Stimulated activated naive B cell treated with anti-CD40 and anti-IgM and Interleukin-4, amounts not matched to agents 10 μg/mL and 1 μg/mL and 100 μg/mL, for 72 hours (primary cell): ENCODE data around the gene ZNF598.
A peak's percentile ranks its signal among the peaks of the same experiment; 100 is the strongest.

ENCODE experiments used
- ATAC-seq, 2 donors: fragments of 150-1000 bp; cut with Tn5 transposase; replicated peaks; 2 replicates each; pipeline ENCODE4 v1.10.0; 2021; ENCODE audit warnings: moderate library complexity in 1 of 2
- DNase-seq: peaks from one replicate; pipeline ENCODE4 v3.0.0; 2021
- H3K27ac Mint-ChIP-seq: one replicate; pipeline ENCODE4 v1.8.0; 2022; ENCODE audit warnings: mild to moderate bottlenecking, mixed read lengths
- H3K27me3 Mint-ChIP-seq, 2 donors: one replicate each; pipeline ENCODE4 v1.8.0; 2022; ENCODE audit warnings: mixed read lengths in 2 of 2
- H3K36me3 Mint-ChIP-seq, 2 donors: one replicate each; pipeline ENCODE4 v1.8.0; 2022; ENCODE audit warnings: mixed read lengths in 2 of 2, mild to moderate bottlenecking in 1 of 2
- H3K4me1 Mint-ChIP-seq, 2 donors: one replicate each; pipeline ENCODE4 v1.8.0; 2022; ENCODE audit warnings: mixed read lengths in 2 of 2, mild to moderate bottlenecking in 1 of 2
- H3K4me3 Mint-ChIP-seq, 2 donors: one replicate each; pipeline ENCODE4 v1.8.0; 2022; ENCODE audit warnings: mild to moderate bottlenecking in 2 of 2, mixed read lengths in 2 of 2, moderate library complexity in 1 of 2
- H3K9me3 Mint-ChIP-seq, 2 donors: one replicate each; pipeline ENCODE4 v1.8.0; 2022; ENCODE audit warnings: mixed read lengths in 2 of 2, mild to moderate bottlenecking in 1 of 2

The ZNF598 gene

DNA sequence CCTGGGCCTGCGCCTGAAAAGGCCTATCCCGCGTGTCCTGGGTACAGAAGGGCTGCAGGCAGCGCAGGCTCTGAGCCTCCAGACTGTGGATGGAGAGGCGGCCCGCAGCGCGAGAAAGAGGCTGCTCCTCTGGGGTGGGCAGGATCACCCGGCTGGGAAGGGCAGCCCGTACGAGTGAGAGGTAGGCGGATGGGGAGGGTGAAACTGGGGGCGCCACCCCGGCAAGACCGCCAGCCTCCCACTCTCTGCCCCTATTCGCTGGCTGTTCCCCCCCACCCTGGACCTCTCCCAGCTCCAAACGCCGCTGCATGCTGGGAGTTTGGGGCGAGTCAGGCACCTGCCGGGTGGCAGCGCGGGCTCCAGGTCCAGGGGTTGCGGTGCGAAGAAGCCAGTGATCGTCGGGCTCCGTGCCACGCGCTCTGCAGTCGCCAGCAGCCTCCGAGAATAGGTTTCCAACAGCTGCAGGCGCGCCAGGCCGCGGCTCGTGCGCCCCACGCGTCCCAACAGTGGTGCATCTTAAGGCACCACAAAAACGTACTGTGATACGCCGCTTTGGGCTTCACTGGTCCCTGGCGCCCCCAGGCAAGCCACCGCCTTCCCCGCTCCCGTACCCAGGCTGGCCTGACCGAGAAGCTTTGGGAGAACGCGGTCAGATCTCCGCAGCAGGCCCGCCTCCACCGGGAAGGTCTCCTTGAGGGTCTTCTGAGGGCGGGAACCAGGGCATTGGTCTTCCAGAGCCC lies 29.4 kb downstream of the ZNF598 start:
- ATAC-seq = no peak
- H3K4me3 Mint-ChIP-seq = no peak overlapping the region
- DNase-seq = no peak
- peaks cover 30 to 35% of the 10 kb centered on the region in 2 donors for H3K36me3 Mint-ChIP-seq
- H3K27me3 Mint-ChIP-seq = peaks cover 35 to 41% of the 10 kb centered on the region in 2 donors
- no peak overlapping the region for H3K27ac Mint-ChIP-seq
- peaks cover 30 to 53% of the 10 kb centered on the region in 2 donors for H3K4me1 Mint-ChIP-seq
- H3K9me3 Mint-ChIP-seq = no peaks in the 10 kb centered on the region

DNA sequence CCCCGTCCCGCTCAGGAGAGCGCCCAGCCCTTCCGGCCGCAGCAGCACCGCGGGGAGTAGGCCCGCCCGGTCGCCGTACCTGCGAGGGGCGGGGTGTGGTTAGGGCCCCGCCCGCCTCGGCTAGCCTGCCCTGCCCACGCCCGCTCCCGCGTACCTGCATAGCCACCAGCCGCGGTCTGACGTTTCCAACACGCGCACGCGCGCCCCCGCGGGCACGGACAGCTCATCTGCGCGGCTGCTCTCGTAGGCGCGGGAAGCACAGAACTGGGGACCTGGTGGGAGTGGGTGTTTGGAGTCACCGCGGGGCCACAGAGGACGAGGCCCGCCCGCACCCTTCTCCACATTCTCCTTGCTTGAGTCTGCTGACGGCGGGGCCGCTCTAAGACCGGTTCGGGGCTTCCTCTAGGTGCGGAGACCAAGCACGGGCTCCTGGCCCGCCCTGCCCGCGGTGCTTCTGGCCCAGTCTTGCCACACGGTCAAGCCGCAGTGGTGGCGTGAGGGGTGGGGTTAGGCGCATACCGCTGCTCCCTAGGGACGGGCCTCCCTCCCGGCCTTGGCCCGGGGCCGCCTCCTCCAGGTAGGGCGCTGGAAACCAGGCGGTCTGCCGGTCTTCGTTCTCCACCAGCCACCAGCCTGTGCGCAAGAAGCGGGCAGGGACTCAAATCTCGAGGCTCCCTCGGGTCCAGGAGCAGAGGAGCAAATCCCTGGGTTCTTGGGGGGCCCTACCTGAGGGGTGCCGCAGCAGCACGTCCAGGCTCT lies 30.2 kb downstream of the ZNF598 start:
- peaks cover 35 to 43% of the 10 kb centered on the region in 2 donors for H3K36me3 Mint-ChIP-seq
- no peak for ATAC-seq
- H3K4me1 Mint-ChIP-seq = peaks cover 28 to 49% of the 10 kb centered on the region in 2 donors
- H3K27me3 Mint-ChIP-seq = peaks cover 35 to 45% of the 10 kb centered on the region in 2 donors
- H3K27ac Mint-ChIP-seq = no peak overlapping the region
- H3K9me3 Mint-ChIP-seq = no peaks in the 10 kb centered on the region
- H3K4me3 Mint-ChIP-seq = peak overlapping the region in 1 of 2 donors; percentile 19
- no peak for DNase-seq

GRCh38 chr16:1978476-1979120 lies 31.0 kb downstream of the ZNF598 start:
- Mint-ChIP-seq H3K27ac (no peak overlapping the region), H3K27me3 (peaks cover 35 to 45% of the 10 kb centered on the region in 2 donors), H3K4me3 (no peak overlapping the region), H3K9me3 (no peaks in the 10 kb centered on the region), H3K36me3 (peaks cover 38 to 48% of the 10 kb centered on the region in 2 donors), H3K4me1 (peaks cover 28 to 49% of the 10 kb centered on the region in 2 donors)
- no peak for ATAC-seq
- no peak for DNase-seq

DNA sequence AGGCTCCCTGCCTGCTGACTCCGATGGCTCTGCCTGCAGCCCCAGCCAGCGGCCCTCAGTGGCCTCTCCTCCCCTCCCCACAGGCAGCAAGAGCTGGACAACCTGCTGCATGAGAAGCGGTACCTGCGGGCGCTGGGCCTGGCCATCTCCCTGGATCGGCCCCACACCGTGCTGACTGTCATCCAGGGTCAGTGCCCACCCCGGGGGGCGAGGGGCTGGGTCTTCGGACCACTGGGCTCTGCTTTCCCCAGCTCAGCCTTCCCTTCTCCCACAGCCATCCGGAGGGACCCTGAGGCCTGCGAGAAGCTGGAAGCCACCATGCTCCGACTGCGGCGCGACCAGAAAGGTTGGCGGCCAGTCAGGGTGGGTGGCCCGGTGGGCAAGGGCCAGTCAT lies 31.7 kb downstream of the ZNF598 start:
- Mint-ChIP-seq H3K36me3 (peaks cover 44 to 55% of the 10 kb centered on the region in 2 donors), H3K4me3 (no peak overlapping the region), H3K4me1 (peaks cover 29 to 49% of the 10 kb centered on the region in 2 donors), H3K27ac (no peak overlapping the region), H3K27me3 (peaks cover 32 to 42% of the 10 kb centered on the region in 2 donors), H3K9me3 (no peaks in the 10 kb centered on the region)
- ATAC-seq (no peak), DNase-seq (no peak)

GRCh38 chr16:1976951-1977874 lies 32.4 kb downstream of the ZNF598 start:
- peak overlapping the region in 1 of 2 donors; percentile 59 for H3K4me3 Mint-ChIP-seq
- peaks cover 28 to 35% of the 10 kb centered on the region in 2 donors for H3K27me3 Mint-ChIP-seq
- peaks cover 28 to 47% of the 10 kb centered on the region in 2 donors for H3K4me1 Mint-ChIP-seq
- DNase-seq = no peak
- H3K36me3 Mint-ChIP-seq = peaks cover 45 to 58% of the 10 kb centered on the region in 2 donors
- no peaks in the 10 kb centered on the region for H3K9me3 Mint-ChIP-seq
- H3K27ac Mint-ChIP-seq = no peak overlapping the region
- no peak for ATAC-seq

GRCh38 chr16:1976216-1976520 lies 33.5 kb downstream of the ZNF598 start:
- H3K27me3 Mint-ChIP-seq = peaks cover 22 to 29% of the 10 kb centered on the region in 2 donors
- no peak for DNase-seq
- no peak overlapping the region for H3K4me3 Mint-ChIP-seq
- peaks cover 53 to 67% of the 10 kb centered on the region in 2 donors for H3K36me3 Mint-ChIP-seq
- H3K9me3 Mint-ChIP-seq = no peaks in the 10 kb centered on the region
- peaks cover 27 to 48% of the 10 kb centered on the region in 2 donors for H3K4me1 Mint-ChIP-seq
- peak overlapping the region; percentile 62 for H3K27ac Mint-ChIP-seq
- ATAC-seq = no peak

DNA sequence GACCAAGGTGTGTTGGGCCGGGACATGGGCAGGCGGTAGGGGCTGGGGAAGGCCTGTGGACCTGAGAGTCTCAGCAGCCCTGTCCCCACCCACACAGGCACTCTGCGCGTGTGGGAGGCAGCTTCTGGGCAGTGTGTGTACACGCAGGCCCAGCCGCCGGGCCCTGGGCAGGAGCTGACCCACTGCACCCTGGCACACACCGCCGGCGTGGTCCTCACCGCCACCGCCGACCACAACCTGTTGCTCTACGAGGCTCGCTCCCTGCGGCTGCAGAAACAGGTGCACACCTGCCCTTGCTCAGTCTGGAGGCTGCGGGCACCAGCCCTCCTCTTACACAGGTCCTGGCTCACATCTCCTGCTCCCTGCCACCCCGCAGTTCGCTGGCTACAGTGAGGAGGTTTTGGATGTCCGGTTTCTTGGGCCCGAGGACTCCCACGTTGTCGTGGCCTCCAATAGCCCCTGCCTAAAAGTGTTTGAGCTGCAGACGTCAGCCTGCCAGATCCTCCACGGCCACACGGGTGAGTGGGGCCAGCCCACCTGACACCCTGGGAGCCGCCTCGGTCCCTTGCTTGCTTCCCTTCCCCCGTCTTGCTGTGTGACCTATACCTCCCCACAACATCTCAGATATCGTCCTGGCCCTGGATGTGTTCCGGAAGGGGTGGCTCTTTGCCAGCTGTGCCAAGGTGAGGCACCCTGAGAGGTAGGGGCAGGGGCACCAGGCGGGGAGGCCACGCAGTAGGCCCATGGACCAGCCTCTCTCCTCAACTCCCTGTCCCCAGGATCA lies 34.0 kb downstream of the ZNF598 start:
- H3K27ac Mint-ChIP-seq = peak overlapping the region; percentile 62
- ATAC-seq (no peak), DNase-seq (no peak)
- peaks cover 28 to 48% of the 10 kb centered on the region in 2 donors for H3K4me1 Mint-ChIP-seq
- H3K36me3 Mint-ChIP-seq = peaks cover 54 to 71% of the 10 kb centered on the region in 2 donors
- peaks cover 18 to 24% of the 10 kb centered on the region in 2 donors for H3K27me3 Mint-ChIP-seq
- H3K4me3 Mint-ChIP-seq = no peak overlapping the region
- no peaks in the 10 kb centered on the region for H3K9me3 Mint-ChIP-seq

DNA sequence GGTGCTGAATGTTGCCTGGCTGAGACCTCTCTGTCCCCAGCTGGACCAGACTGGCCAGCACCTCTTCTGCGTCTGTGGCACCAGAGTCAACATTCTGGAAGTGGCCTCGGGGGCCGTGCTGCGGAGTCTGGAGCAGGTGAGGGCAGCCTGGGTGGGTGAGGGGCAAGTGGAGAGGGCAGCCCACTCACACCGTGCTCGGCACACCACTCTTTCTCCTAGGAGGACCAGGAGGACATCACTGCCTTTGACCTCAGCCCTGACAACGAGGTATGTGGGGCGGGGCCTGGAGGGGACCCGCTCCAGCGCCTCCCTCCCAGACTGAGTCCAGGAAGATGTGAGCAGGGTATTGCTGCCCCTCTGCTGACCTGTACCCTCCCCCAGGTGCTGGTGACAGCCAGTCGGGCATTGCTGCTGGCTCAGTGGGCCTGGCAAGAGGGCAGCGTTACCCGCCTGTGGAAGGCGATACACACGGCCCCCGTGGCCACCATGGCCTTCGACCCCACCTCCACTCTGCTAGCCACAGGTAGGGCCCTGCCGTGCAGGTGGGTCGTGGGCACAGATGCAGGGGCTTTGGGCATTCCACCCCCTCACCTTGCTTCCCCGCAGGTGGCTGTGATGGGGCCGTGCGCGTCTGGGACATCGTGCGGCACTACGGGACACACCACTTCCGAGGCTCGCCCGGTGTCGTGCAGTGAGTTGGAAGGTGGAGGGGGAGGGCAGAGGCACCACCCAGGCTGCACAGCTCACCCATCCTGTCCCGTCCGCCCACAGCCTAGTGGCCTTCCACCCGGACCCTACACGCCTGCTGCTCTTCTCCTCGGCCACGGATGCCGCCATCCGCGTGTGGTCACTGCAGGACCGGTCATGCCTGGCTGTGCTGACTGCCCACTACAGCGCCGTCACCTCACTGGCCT lies 35.2 kb downstream of the ZNF598 start:
- H3K4me1 Mint-ChIP-seq = peaks cover 26 to 42% of the 10 kb centered on the region in 2 donors
- peak overlapping the region; percentile 25 for H3K27ac Mint-ChIP-seq
- peaks cover 16% of the 10 kb centered on the region in 2 donors for H3K27me3 Mint-ChIP-seq
- peak overlapping the region in 1 of 2 donors; percentile 39 for H3K4me3 Mint-ChIP-seq
- DNase-seq = no peak
- no peak for ATAC-seq
- H3K9me3 Mint-ChIP-seq = no peaks in the 10 kb centered on the region
- H3K36me3 Mint-ChIP-seq = peaks cover 51 to 68% of the 10 kb centered on the region in 2 donors

- peak overlapping the region; percentile 29 to 100 for H3K4me3 Mint-ChIP-seq
- H3K36me3 Mint-ChIP-seq = peaks cover 47 to 63% of the 10 kb centered on the region in 2 donors
- ATAC-seq = no peak
- no peak for DNase-seq
- H3K27ac Mint-ChIP-seq = no peak overlapping the region
- no peaks in the 10 kb centered on the region for H3K9me3 Mint-ChIP-seq
- H3K4me1 Mint-ChIP-seq = peaks cover 24 to 39% of the 10 kb centered on the region in 2 donors
- H3K27me3 Mint-ChIP-seq = peaks cover 13 to 14% of the 10 kb centered on the region in 2 donors
These were observed 36.0 kb downstream of the ZNF598 start for GRCh38 chr16:1973461-1974156.

DNA sequence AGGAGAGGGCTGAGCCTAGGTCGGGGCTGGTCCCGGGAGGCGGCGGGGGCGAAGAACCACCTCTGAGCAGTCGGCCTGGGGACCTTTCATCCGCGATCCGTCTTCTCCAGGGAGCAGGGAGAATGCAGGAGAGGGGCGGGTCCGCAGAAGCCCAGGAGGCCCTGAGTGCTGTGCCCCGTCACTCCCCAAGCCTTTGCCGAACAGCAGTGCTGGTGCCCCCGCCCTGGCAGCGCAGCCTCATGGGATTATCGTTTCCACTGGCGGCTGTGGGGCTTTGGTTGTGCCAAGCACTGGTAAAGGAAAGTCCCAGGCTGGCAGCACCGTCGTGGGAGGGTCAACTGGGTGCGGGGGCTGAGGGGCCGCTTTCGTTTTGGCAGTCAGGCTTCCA lies 37.1 kb downstream of the ZNF598 start:
- ATAC-seq = peak in 1 of 2 donors; percentile 10
- peaks cover 39 to 57% of the 10 kb centered on the region in 2 donors for H3K36me3 Mint-ChIP-seq
- no peak for DNase-seq
- peaks cover 6 to 10% of the 10 kb centered on the region in 2 donors for H3K27me3 Mint-ChIP-seq
- peaks cover 24 to 42% of the 10 kb centered on the region in 2 donors for H3K4me1 Mint-ChIP-seq
- H3K27ac Mint-ChIP-seq = peak overlapping the region; percentile 98
- no peaks in the 10 kb centered on the region for H3K9me3 Mint-ChIP-seq
- peak overlapping the region; percentile 98 to 100 for H3K4me3 Mint-ChIP-seq

- DNase-seq (peak; percentile 94), ATAC-seq (peak; percentile 97 to 98)
- peaks cover 4 to 8% of the 10 kb centered on the region in 2 donors for H3K27me3 Mint-ChIP-seq
- H3K36me3 Mint-ChIP-seq = peaks cover 36 to 56% of the 10 kb centered on the region in 2 donors
- H3K4me1 Mint-ChIP-seq = peaks cover 24 to 45% of the 10 kb centered on the region in 2 donors
- no peaks in the 10 kb centered on the region for H3K9me3 Mint-ChIP-seq
- peak within 1 kb of the TSS; percentile 98 for H3K27ac Mint-ChIP-seq
- peak within 1 kb of the TSS; percentile 98 to 100 for H3K4me3 Mint-ChIP-seq
These were observed 37.7 kb downstream of the ZNF598 start, which contains the start of gene TBL3 for GRCh38 chr16:1971796-1972489. TBL3 (plus strand) TSS chr16:1972053; CDS start chr16:1972165, 112 bp downstream.
